HG03565 (cell line): Measurements from ENCODE around the gene BCLAF1.
A peak's percentile ranks its signal among the peaks of the same experiment; 100 is the strongest.

Experiments used
- ATAC-seq: cut with Tn5 transposase; IDR thresholded peaks from one replicate; pipeline ENCODE4 v1.9.1; 2021; ENCODE audit warnings: mild to moderate bottlenecking, moderate library complexity; ENCODE audit not compliant: unreplicated experiment

BCLAF1 gene, protein sequence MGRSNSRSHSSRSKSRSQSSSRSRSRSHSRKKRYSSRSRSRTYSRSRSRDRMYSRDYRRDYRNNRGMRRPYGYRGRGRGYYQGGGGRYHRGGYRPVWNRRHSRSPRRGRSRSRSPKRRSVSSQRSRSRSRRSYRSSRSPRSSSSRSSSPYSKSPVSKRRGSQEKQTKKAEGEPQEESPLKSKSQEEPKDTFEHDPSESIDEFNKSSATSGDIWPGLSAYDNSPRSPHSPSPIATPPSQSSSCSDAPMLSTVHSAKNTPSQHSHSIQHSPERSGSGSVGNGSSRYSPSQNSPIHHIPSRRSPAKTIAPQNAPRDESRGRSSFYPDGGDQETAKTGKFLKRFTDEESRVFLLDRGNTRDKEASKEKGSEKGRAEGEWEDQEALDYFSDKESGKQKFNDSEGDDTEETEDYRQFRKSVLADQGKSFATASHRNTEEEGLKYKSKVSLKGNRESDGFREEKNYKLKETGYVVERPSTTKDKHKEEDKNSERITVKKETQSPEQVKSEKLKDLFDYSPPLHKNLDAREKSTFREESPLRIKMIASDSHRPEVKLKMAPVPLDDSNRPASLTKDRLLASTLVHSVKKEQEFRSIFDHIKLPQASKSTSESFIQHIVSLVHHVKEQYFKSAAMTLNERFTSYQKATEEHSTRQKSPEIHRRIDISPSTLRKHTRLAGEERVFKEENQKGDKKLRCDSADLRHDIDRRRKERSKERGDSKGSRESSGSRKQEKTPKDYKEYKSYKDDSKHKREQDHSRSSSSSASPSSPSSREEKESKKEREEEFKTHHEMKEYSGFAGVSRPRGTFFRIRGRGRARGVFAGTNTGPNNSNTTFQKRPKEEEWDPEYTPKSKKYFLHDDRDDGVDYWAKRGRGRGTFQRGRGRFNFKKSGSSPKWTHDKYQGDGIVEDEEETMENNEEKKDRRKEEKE

DNA sequence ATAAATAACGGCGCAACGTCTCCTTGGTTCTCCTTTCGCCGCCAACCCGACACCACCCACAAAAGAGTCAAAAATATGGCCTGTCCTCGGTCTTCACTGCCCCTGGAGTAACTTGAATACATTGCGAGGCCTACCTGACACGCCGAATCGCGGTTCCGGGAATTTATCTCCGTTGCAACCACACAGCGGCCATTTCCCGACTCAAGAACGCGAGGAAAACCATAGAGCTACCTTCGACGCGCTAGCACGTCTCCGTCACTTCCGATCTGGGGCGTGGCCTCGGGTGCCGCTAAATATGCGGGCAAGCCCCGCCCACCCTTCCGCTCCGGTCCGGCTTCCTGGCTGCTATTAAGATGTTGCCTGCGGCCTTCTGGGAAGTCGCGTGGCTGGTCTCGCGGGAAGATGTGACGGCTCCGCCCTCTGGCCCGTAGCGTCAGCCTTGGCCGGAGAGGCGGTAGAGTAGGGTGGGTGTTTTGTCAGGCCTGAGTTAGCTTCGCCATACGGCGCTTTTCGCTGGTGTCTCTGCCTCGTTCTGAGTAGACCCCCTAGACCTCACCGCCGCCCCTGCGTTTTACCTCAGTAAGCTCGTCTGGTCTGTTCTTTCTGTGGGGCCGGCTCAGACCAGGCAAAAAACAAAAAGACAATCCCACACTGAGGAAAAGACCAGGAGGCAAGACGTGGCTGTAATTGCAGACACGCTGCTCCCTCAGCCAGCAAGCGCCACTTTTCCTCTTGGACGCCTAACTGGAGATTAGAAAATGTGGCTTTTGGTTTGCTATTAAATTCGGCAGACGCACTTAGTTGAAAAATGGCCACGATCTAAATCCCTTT is at the start of gene BCLAF1:
BCLAF1 (minus strand) TSS at position 268 of the 831 bp plus-strand sequence. CDS start 9,980 bp downstream, outside the sequence.
- peak; percentile 89 for ATAC-seq

GRCh38 chr6:136338486-136338885 is 48.8 kb upstream of the BCLAF1 start:
- no peak for ATAC-seq

GRCh38 chr6:136337606-136338005 is 48.0 kb upstream of the BCLAF1 start:
- ATAC-seq = no peak

- ATAC-seq = no peak
Measured at GRCh38 chr6:136337121-136337520, 47.5 kb upstream of the BCLAF1 start.

DNA sequence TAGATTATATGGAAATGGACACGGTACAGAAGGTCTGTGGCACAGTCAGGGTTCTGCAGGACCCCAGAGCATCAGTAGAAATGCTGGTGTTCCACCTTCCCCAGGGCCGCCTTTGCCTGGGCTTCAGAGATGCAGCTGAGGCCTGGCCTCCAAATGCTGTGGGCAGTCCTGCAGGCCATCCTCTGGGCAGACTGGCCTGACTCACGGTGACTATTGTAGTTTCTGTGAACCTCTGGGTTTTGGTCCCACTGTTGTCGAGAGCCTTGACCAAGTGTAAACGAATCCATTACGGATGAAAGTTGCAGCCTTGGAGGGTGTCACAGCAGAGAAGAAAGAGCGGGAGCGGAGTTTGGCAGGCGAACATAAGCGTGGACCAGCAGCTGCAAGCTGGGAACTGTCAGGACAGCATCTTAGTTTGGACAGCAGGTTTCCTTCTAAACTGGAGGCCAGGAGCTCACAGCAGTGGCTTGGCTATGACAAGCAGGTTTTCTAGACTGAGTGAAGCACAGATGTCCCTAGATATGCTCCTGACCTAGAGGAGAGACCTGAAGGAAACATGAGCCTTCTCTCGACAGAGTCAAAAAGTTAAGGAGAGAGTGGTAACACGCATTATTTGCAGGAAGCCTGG is 46.2 kb upstream of the BCLAF1 start:
- ATAC-seq = no peak

DNA sequence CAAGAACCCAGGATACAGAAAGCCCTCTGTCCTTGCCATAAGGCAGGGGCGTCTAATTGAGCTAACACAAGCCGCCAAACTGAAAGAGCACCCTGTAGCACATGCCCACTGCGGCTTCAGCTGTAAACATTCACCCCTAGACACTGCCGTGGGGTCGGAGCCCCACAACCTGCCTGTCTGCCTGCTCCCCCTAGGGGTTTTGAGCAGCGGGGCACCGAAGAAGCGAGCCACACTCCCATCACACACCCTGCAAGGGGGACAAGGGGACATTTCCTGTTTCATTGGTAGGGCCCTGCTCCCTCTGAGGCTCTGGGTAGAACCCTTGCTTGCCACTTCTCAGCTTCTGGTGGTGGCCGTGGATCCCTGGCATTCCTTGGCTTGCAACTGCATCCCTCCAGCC is 45.2 kb upstream of the BCLAF1 start:
- no peak for ATAC-seq

DNA sequence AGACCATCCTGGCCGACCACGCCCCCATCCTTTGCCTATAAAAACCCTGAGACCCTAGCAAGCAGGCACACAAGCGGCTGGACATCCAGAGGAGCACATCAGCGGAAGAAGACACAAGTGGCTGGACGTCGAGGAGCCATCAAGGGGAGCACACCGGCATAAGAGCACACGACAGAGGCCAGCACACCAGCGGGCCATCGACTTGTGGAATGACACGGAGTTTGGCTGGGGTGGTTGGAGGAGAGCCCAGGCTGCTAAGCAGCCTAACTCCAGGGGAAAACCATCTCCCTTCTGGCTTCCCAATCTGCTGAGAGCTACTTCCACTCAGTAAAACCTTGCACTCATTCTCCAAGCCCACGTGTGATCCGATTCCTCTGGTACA is 44.8 kb upstream of the BCLAF1 start:
- no peak for ATAC-seq

DNA sequence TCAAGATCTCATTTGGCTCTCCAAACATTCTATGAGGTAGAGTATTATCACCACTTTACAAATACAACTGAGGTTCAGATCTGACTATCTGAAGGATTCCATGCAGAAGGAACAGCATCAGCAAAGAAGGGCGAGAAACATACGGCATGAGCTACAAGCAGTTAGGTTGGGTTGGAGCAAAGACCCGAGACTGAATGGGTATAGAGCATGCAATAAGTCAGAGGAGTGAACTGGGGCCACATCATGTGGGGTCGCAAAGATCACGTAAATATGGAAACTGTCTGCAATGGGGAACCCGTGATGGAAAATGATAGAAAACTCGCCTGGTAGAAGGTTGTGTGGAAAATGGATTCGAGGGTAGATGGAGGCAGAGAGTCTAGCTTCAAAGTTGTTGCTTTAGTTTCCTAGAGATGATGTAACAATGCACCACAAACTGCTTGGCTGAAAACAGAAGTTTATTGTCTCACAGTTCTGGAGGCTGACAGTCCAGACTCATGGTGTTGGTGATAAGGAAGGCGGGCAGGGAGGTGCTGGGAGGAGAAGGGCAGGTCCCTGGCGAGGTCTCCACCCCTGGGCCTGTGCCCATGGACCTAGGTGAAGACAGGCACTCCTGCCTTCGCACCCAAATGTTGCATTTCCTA is 44.3 kb upstream of the BCLAF1 start:
- ATAC-seq = no peak

- no peak for ATAC-seq
Measured at GRCh38 chr6:136331461-136331860, 41.8 kb upstream of the BCLAF1 start.

GRCh38 chr6:136330634-136331033 is 41.0 kb upstream of the BCLAF1 start:
- ATAC-seq = no peak

GRCh38 chr6:136326038-136326553 is 36.5 kb upstream of the BCLAF1 start:
- no peak for ATAC-seq

DNA sequence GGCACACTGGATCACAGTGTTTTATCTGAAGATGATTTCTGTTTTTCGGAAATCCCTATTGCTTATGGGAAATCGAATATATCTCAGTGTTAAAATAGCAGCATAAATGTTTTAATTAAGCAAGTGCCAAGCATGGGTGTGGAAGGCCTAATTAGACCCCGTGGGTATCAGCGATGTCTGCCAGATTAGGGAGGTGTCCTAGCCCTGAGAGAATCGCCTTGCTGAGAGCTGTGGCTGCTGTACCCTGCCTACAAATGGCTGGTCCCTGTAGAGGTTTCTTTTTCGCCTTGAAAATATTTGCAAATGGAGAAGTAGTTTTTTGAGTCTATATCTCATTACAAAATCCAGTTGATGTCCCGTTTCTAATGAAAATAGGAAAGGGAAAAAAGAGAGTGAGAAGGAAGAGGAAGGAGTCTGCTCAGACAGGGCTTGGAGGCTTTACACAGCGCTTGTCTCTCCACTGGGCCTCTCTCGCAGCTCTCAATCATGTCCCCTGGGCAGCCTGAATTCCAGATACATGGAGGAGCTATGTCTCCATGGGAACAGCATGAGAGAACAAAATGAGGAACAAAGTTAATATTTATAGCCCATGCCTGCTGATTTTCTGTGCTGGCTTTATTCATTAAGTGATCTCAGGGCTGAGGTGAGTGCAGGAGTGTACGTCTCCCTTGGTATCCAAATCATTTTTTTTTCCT is 35.2 kb upstream of the BCLAF1 start:
- no peak for ATAC-seq

- ATAC-seq = no peak
Measured at GRCh38 chr6:136323431-136324112, 33.9 kb upstream of the BCLAF1 start.

DNA sequence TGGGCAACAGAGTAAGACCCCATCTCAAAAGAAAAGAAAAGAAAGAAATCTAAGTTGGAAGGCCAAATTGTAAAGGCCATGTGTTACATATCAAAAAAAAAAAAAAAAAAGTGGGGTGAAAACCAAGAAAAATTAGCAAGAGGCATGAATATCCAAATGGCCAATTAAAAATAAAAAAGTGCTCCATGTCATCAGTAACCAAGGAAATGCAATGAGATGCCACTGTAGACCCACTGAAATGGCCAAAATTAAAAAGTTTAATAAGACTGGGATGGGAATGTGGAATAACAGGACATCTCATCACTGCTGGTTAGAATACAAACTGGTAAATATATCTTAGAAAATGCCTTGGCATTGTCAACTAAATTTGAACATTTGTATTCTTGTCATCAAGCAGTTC is 30.1 kb upstream of the BCLAF1 start:
- no peak for ATAC-seq

DNA sequence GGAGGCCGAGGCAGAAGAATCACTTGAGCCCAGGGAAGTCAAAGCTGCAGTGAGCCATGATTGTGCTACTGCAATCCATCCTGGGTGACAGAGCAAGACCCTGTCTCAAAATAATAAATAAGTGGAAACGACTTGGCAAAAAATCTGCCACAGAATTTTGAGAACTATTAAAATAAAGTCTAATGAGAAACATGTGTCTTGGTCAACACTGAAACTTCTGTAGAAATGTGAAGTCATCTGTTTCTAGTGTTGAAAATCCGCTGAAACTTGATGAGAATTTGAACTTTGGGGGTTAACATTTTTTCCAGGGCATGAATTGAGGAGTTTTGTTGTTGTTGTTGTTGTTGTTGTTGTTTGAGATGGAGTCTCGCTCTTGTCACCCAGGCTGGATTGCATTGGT is 29.0 kb upstream of the BCLAF1 start:
- no peak for ATAC-seq

DNA sequence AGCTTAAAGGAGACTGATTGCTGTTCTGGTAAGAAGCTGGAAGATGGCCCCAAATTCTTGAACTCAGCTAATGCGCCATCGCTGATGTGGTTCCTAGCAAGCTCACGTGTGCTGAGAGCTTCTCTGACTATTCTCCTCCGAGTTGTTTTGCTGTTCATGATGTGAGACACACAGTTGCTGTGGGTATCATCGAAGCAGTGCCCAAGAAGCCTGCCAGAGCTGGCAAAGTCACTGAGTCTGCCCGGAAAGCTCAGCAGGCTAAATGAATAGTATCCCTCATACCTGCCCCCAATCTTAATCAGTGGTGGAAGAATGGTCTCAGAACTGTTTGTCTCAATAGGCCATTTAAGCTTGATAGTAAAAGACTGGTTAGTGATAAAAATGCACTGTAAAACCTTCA is 28.3 kb upstream of the BCLAF1 start:
- ATAC-seq = no peak

- ATAC-seq = no peak
Measured at GRCh38 chr6:136317021-136317694, 27.5 kb upstream of the BCLAF1 start.

- ATAC-seq = no peak
Measured at GRCh38 chr6:136315594-136315993, 25.9 kb upstream of the BCLAF1 start.
